HEK293T (cell line): ENCODE measurements around the gene APPBP2.

Experiments used
- ELF4 ChIP-seq: fragments of 450-650 bp; IDR thresholded peaks from 2 replicates; pipeline ENCODE4 v1.6.1; 2017; ENCODE audit warnings: antibody characterized with exemption
- ZNF384 ChIP-seq: fragments of 450-650 bp; IDR thresholded peaks from 2 replicates; pipeline ENCODE4 v1.6.1; 2016

DNA sequence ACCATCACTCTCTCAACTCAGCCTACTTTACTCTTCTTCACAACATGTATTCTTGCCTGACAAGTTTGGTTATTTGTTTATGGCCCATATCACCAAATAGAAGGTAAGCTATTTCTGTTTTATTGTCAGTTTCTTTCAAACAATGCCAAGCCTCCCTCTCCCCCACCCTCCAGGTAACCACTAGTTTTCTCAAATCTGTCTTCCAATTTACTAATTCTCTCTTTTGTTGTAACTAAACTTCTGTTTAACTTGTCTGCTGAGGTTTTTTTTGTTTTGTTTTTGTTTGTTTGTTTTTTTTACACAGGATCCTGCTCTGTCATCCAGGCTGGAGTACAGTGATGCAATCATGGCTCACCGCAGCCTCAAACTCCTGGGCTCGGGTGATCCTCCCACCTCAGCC is 68.9 kb downstream of the APPBP2 start:
- TF ChIP-seq ELF4 = no peak
- no peak for TF ChIP-seq ZNF384
